GM10266 (cell line): ENCODE results near the gene BAIAP3.

Source experiments
- DNase-seq: peaks from one replicate; pipeline ENCODE4 v3.0.0; 2012; ENCODE audit errors: extremely low spot score
- CTCF ChIP-seq: IDR thresholded peaks from 2 replicates; pipeline ENCODE4 v1.5.1; 2012; ENCODE audit warnings: mild to moderate bottlenecking, low read depth; ENCODE audit not compliant: control insufficient read depth, insufficient read depth; ENCODE audit errors: missing control alignments

Gene BAIAP3

DNA sequence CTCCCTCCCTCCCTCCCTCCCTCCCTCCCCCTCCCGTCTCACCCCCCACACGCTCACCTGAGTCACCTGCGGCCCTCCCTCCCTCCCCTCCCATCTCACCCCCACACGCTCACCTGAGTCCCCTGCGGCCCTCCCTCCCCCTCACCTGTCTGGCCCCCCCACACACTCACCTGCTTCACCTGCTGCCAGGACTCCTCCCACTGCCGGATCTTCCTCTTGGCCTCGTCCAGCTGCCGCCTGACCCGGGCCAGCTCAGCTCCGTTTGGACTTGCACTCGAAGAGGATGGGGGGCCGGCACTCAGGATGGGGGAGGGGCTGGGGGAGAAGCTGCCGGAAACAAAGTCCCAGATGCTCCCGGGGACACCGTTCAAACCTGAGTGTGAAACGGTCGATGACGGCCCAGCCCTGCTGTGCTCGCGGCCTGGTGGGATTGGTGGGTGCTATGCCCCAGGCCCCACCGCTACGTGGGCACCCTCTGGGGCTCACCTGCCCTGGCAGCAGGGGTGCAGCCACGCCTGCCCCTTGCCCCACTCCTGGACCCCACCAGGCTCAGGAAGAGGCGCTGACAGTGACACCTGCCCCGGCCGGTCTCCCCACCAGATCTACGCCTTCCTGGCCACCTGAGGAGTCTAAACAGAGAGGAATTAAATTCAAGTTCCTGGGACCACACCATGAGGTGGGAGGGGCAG is 34.2 kb downstream of the BAIAP3 start:
- no peak for TF ChIP-seq CTCF
- no peak for DNase-seq

DNA sequence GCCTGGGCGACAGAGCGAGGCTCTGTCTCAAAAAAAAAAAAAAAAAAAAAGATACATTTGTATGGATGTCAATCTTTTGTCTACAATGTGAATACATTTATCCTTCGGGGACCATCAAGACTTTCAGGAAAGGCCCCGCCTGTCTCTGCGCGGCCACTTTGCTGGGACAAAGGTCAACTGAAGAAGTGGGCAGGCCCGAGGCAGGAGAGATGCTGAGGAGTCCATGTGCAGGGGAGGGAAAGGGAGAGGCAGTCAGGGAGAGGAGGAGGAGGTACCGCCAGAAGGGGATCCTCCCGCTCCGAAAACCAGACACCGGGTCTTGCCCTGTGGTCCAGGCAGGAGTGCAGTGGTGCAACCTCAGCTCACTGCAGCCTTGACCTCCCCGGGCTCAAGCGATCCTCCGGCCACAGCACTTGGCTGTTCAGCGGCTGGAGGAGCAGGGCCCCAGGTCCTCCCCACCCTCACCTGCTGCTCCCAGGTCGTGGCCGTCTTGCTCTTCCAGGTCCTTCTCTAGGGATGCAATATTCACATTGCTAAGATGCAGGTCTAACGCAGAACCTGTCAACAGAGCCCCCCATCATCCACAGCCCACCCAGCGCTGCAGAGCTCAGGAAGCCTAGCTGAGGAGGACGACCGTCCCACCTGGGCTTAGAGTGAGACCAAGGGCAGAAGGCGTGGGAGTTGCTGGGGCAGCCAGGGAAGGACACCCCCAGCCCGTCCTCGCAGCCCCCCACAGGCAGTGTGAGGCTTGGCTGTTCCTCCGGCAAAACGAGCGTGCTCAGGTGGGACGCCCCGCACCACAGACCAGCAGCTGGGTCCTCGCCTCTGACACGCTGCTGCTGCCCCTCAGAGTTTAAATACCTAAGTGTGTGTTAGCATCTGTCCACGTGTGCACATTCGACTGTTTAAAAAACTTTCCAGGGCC is 37.9 kb downstream of the BAIAP3 start:
- no peak for DNase-seq
- no peak for TF ChIP-seq CTCF

DNA sequence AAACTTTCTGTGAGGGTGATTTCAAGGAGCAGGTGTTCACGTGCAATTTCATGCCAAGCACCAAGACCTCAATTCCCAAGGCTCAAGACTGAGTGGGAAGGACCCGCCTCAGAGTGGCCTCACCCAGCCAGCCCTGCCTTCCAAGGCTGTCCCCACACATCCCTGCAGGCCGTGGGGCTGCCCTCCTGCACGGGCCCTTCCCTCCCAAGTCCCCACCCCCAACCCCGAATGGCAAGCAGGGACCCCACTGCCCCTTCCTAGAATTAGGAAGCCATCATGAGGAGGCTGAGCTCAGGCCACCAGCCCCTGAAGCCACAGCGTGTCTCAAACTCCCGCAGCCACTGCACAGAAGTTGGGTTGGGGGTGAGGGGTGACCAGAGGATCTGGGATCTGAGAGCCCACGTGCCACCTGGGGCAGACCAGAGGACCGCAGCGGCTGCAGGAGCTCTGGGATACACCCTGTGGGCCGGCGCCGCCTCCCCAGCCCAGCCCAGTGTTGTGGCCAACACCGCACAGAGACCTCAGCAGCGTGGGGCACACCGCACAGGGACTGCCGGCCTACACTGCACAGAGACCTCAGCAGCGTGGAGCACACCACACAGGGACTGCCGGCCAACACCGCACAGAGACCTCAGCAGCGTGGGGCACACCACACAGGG is 39.0 kb downstream of the BAIAP3 start:
- TF ChIP-seq CTCF, result no peak
- DNase-seq, result no peak

- TF ChIP-seq CTCF, result no peak
- no peak for DNase-seq
These were observed 41.2 kb downstream of the BAIAP3 start for GRCh38 chr16:1374418-1375297.

DNA sequence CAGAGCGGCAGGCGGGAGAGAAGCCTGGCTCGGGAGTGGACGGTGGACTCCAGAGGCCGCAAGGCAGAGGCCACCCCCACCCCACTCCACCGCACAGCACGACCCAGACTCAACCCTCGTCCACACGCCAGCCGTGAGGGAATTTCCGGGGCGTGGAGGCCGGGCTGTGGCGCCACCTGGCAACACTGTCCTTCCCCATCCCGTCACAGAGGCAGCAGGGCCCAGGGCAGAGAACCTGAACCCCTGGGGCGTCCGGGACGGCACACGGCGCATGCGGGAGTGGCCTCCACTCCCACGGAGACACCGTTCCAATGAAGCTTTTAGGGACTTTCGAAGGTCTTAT is 41.8 kb downstream of the BAIAP3 start:
- DNase-seq, result no peak
- TF ChIP-seq CTCF, result no peak

DNA sequence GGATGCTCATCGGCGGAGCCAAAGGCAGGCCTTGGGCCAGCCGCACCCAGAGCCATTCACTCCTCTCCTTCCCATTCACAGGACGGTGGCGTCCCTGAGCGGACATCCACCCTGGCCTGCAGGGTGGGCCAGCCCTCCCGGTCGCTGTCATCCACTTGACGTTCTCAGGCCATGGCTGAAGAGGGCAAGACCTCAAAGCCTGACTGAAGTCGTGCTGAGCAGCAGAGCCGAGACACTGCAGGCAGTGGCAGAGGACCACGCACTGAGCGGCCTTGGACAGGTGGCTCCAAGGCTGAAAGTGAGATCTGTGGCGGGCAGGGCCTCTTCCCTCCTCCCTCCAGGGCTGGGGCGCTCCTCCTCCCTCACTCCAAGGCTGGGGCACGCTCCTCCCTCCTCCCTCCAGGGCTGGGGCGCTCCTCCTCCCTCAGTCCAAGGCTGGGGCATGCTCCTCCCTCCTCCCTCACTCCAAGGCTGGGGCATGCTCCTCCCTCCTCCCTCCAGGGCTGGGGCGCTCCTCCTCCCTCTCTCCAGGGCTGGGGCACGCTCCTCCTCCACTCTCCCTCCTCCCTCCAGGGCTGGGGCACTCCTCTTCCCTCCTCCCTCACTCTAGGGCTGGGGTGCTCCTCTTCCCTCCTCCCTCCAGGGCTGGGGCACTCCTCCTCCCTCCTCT is 42.4 kb downstream of the BAIAP3 start:
- DNase-seq, result no peak
- TF ChIP-seq CTCF, result no peak
